Measurements from ENCODE around the gene PLEKHD1.
"Not testable (repeated sequence)": the region's sequence is repeated elsewhere in the genome, so short reads cannot be mapped to it uniquely, and the experiment has no call there.

The PLEKHD1 gene

GRCh38 chr14:69483765-69484443 is 624 bp upstream of the PLEKHD1 start:
- no peak for DNase-seq

GRCh38 chr14:69485315-69485660 is 760 bp downstream of the PLEKHD1 start:
- DNase-seq, result no peak

GRCh38 chr14:69485701-69486100 is 1.2 kb downstream of the PLEKHD1 start:
- no peak for DNase-seq

GRCh38 chr14:69487226-69487625 is 2.7 kb downstream of the PLEKHD1 start:
- DNase-seq, result no peak

GRCh38 chr14:69487771-69488170 is 3.2 kb downstream of the PLEKHD1 start:
- no peak for DNase-seq

GRCh38 chr14:69489495-69489894 is 5.0 kb downstream of the PLEKHD1 start:
- no peak for DNase-seq

- no peak for DNase-seq
Observed at GRCh38 chr14:69490219-69490918, 5.8 kb downstream of the PLEKHD1 start.

GRCh38 chr14:69491193-69491592 is 6.7 kb downstream of the PLEKHD1 start:
- no peak for DNase-seq

- DNase-seq, result no peak
Observed at GRCh38 chr14:69493038-69493437, 8.5 kb downstream of the PLEKHD1 start.

- DNase-seq, result no peak
Observed at GRCh38 chr14:69493791-69494190, 9.3 kb downstream of the PLEKHD1 start.

GRCh38 chr14:69495341-69495921 is 10.9 kb downstream of the PLEKHD1 start:
- no peak for DNase-seq

GRCh38 chr14:69497866-69498265 is 13.3 kb downstream of the PLEKHD1 start:
- DNase-seq, result not testable (repeated sequence)

- DNase-seq, result not testable (repeated sequence)
Observed at GRCh38 chr14:69498286-69498685, 13.8 kb downstream of the PLEKHD1 start.

GRCh38 chr14:69499436-69499835 is 14.9 kb downstream of the PLEKHD1 start:
- no peak for DNase-seq

- DNase-seq, result no peak
Observed at GRCh38 chr14:69500096-69500495, 15.6 kb downstream of the PLEKHD1 start.

GRCh38 chr14:69500736-69501135 is 16.2 kb downstream of the PLEKHD1 start:
- DNase-seq, result no peak

GRCh38 chr14:69501423-69501838 is 16.9 kb downstream of the PLEKHD1 start:
- no peak for DNase-seq

- DNase-seq, result no peak
Observed at GRCh38 chr14:69504775-69505174, 20.2 kb downstream of the PLEKHD1 start.

- peak; percentile 26 for DNase-seq
Observed at GRCh38 chr14:69505338-69506240, 21.1 kb downstream of the PLEKHD1 start.

- no peak for DNase-seq
Observed at GRCh38 chr14:69506241-69506595, 21.7 kb downstream of the PLEKHD1 start.

GRCh38 chr14:69518289-69519101 is 34.0 kb downstream of the PLEKHD1 start:
- DNase-seq, result no peak

Measured in EL (cell line).